SK-N-SH (cell line): Measurements from ENCODE around the gene AGBL2. TPM values are rescaled to one million over a fixed set of nuclear protein-coding genes. Genes with fewer than 3 reads are reported as not detected.

Experiments used
- CTCF ChIA-PET: fragments of 300-600, 350-600 bp; formaldehyde crosslinking; extraction: SDS; loops from one replicate; lab custom pipeline; 2021; lab: Yijun Ruan, JAX
- POLR2A ChIA-PET: fragments of 350-600 bp; sonication (Branson Sonifier 250); formaldehyde crosslinking; extraction: SDS; loops from one replicate; lab custom pipeline; 2020; ENCODE audit warnings: antibody characterized with exemption, inconsistent platforms; lab: Yijun Ruan, JAX
- DNase-seq: peaks from one replicate; pipeline ENCODE4 v3.0.0; 2012
- H2AFZ ChIP-seq: fragments of 200-600 bp; sonication (generic); 2 replicates; pipeline ENCODE4 v1.8.1; 2016; ENCODE audit warnings: antibody characterized with exemption, mild to moderate bottlenecking, low read depth
- H3F3A ChIP-seq: fragments of 200-600 bp; sonication (generic); replicated peaks from 2 replicates; pipeline ENCODE3; 2016; ENCODE audit warnings: antibody characterized with exemption, mild to moderate bottlenecking; ENCODE audit not compliant: insufficient read depth
- H3K27ac ChIP-seq, 2 experiments: fragments of 200-500 bp in 1 of 2; fragments of 200-600 bp in 1 of 2; sonication (Bioruptor generic) in 1 of 2; sonication (generic), shearing (Covaris generic) in 1 of 2; 2 replicates each; pipeline versions ENCODE4 v1.5.1 to v1.6.1; 2014 to 2016; ENCODE audit warnings: low read depth in 2 of 2, inconsistent platforms in 1 of 2, low read length in 1 of 2, mild to moderate bottlenecking in 1 of 2, mixed read lengths in 1 of 2
- H3K27me3 ChIP-seq: fragments of 200-600 bp; sonication (generic), shearing (Covaris generic); 2 replicates; pipeline ENCODE4 v1.6.1; 2016; ENCODE audit warnings: mixed run types; ENCODE audit not compliant: insufficient read depth
- H3K36me3 ChIP-seq, 2 experiments: fragments of 200-500 bp in 1 of 2; fragments of 200-600 bp in 1 of 2; sonication (Bioruptor generic) in 1 of 2; sonication (generic) in 1 of 2; replicated peaks in 1 of 2; 2 replicates each; pipeline versions ENCODE3 to v1.5.1; 2014 to 2016; ENCODE audit warnings: low read length in 1 of 2, mild to moderate bottlenecking in 1 of 2; ENCODE audit not compliant: insufficient read depth in 2 of 2, control insufficient read depth in 1 of 2
- H3K4me1 ChIP-seq, 2 experiments: fragments of 200-500 bp in 1 of 2; fragments of 200-600 bp in 1 of 2; sonication (Bioruptor generic) in 1 of 2; sonication (generic), shearing (Covaris generic) in 1 of 2; 2 replicates each; pipeline versions ENCODE4 v1.5.1 to v1.6.1; 2014 to 2016; ENCODE audit warnings: low read depth in 1 of 2, low read length in 1 of 2, mixed run types in 1 of 2; ENCODE audit not compliant: insufficient read depth in 2 of 2, control insufficient read depth in 1 of 2
- H3K4me2 ChIP-seq: fragments of 200-600 bp; sonication (generic), shearing (Covaris generic); 2 replicates; pipeline ENCODE4 v1.6.1; 2017; ENCODE audit warnings: mixed run types
- H3K4me3 ChIP-seq, 2 experiments: fragments of 200-500 bp in 1 of 2; fragments of 200-600 bp in 1 of 2; sonication (Bioruptor generic) in 1 of 2; sonication (generic), shearing (Covaris generic) in 1 of 2; 2 replicates each; pipeline versions ENCODE4 v1.5.1 to v1.8.1; 2014 to 2016; ENCODE audit warnings: low read depth in 2 of 2, inconsistent platforms in 1 of 2, low read length in 1 of 2, mild to moderate bottlenecking in 1 of 2, mixed read lengths in 1 of 2, moderate library complexity in 1 of 2
- H3K79me2 ChIP-seq: fragments of 200-600 bp; sonication (generic); 2 replicates; pipeline ENCODE4 v1.8.1; 2017; ENCODE audit warnings: mild to moderate bottlenecking; ENCODE audit not compliant: insufficient read depth
- H3K9ac ChIP-seq: fragments of 200-600 bp; sonication (generic); 2 replicates; pipeline ENCODE4 v1.6.1; 2017; ENCODE audit warnings: mixed run types
- H3K9me2 ChIP-seq: fragments of 200-600 bp; sonication (generic); 2 replicates; pipeline ENCODE4 v1.6.1; 2017; ENCODE audit warnings: mixed run types
- H3K9me3 ChIP-seq: fragments of 200-600 bp; sonication (generic); 2 replicates; pipeline ENCODE4 v1.6.1; 2017; ENCODE audit warnings: mixed run types, mild to moderate bottlenecking, moderate library complexity
- H4K20me1 ChIP-seq: fragments of 200-600 bp; sonication (generic); 2 replicates; pipeline ENCODE4 v1.6.1; 2017; ENCODE audit warnings: mild to moderate bottlenecking, mixed run types; ENCODE audit not compliant: insufficient read depth
- CHD2 ChIP-seq: fragments of 150-350 bp; IDR thresholded peaks from 2 replicates; pipeline ENCODE4 v1.6.1; 2018; ENCODE audit warnings: low read length; ENCODE audit not compliant: partially characterized antibody
- ELF1 ChIP-seq: IDR thresholded peaks from 2 replicates; pipeline ENCODE4 v1.4.0; 2012
- FOXJ3 ChIP-seq: sonication (generic); formaldehyde crosslinking; IDR thresholded peaks from 2 replicates; pipeline ENCODE4 v1.5.1; 2020; ENCODE audit warnings: mild to moderate bottlenecking, missing genetic modification reagents
- FOXM1 ChIP-seq: IDR thresholded peaks from 2 replicates; pipeline ENCODE4 v1.4.0; 2012; ENCODE audit warnings: low read depth, mild to moderate bottlenecking
- GABPA ChIP-seq: IDR thresholded peaks from 2 replicates; pipeline ENCODE4 v1.4.0; 2012; ENCODE audit warnings: low read depth, mild to moderate bottlenecking
- GATA2 ChIP-seq: sonication (generic); formaldehyde crosslinking; IDR thresholded peaks from 2 replicates; pipeline ENCODE4 v1.5.0; 2020; ENCODE audit warnings: mild to moderate bottlenecking, missing genetic modification reagents
- MXI1 ChIP-seq: IDR thresholded peaks from 2 replicates; pipeline ENCODE4 v1.6.1; 2012; ENCODE audit warnings: mild to moderate bottlenecking, low read depth, low read length, improper control_type of control experiment
- NRF1 ChIP-seq: IDR thresholded peaks from 2 replicates; pipeline ENCODE4 v1.6.1; 2012; ENCODE audit warnings: low read depth, mild to moderate bottlenecking, low read length
- RAD21 ChIP-seq: IDR thresholded peaks from 2 replicates; pipeline ENCODE4 v1.6.1; 2012; ENCODE audit warnings: mild to moderate bottlenecking, low read length
- SIN3A ChIP-seq: IDR thresholded peaks from 2 replicates; pipeline ENCODE4 v1.6.1; 2012; ENCODE audit warnings: low read depth, mild to moderate bottlenecking, low read length, moderate library complexity, borderline replicate concordance
- TAF1 ChIP-seq: IDR thresholded peaks from 2 replicates; pipeline ENCODE4 v1.6.1; 2012; ENCODE audit warnings: low read depth, mild to moderate bottlenecking, low read length, moderate library complexity, borderline replicate concordance
- TCF12 ChIP-seq: IDR thresholded peaks from 2 replicates; pipeline ENCODE4 v1.4.0; 2012
- YY1 ChIP-seq: IDR thresholded peaks from 2 replicates; pipeline ENCODE4 v1.4.0; 2012; ENCODE audit warnings: low read depth, mild to moderate bottlenecking
- WGBS: methylation state at CpG from one replicate; pipeline ENCODE4 v1.1.6; 2017; ENCODE audit warnings: low lambda C conversion rate; 5-methylcytosine and 5-hydroxymethylcytosine counted together
- polyA plus RNA-seq, 3 experiments: library from polyadenylated mRNA; depleted of rRNA; stranded (reverse); fragments of >200 nt; gene quantifications; 2 replicates each; pipeline ENCODE4 v1.2.3, GENCODE V29; 2012
- TF ChIP-seq, protein P1 (sequence below): IDR thresholded peaks from 2 replicates; pipeline ENCODE4 v1.4.0; 2012; ENCODE audit warnings: low read depth, borderline replicate concordance
- TF ChIP-seq, protein P2 (sequence below): fragments of 200-600 bp; sonication (generic); IDR thresholded peaks from 2 replicates; pipeline ENCODE4 v1.6.1; 2017; ENCODE audit warnings: antibody characterized with exemption, mild to moderate bottlenecking, moderate library complexity

The AGBL2 gene
- polyA plus RNA-seq, 1 of the 3 experiments (the other 2 are of a cell fraction) = 5.5 TPM

DNA sequence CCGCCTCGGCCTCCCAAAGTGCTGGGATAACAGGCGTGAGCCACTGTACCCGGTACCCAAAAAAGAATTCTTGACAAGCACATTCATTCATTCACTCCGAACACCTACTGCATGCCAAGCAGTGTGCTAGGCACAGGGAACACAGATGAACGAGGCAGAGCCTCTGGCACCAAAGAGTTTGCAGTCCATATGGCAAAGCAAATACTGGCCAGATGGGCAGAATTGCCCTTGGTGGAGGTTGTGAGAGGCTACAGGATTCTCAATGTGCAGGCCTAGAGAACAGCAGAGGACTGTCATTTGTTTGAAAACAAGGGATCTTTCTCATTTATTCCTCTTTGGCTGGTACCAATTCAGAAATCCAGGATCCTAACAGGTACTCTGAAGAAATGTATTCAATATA lies 45.3 kb downstream of the AGBL2 start:
- Histone ChIP-seq H4K20me1 (no peaks in the 10 kb centered on the region), H3K27me3 (no peaks in the 10 kb centered on the region), H2AFZ (no peak overlapping the region), H3F3A (no peaks in the 10 kb centered on the region), H3K27ac (no peak overlapping the region), H3K9me3 (no peaks in the 10 kb centered on the region), H3K9ac (no peak overlapping the region), H3K36me3 (no peaks in the 10 kb centered on the region), H3K79me2 (no peaks in the 10 kb centered on the region), H3K4me3 (no peak overlapping the region), H3K4me2 (no peak overlapping the region), H3K4me1 (no peaks in the 10 kb centered on the region), H3K9me2 (no peaks in the 10 kb centered on the region)
- ChIA-PET POLR2A (no interaction called here), CTCF (no interaction called here)
- no peak for DNase-seq
- TF ChIP-seq RAD21 (no peak), NRF1 (no peak)
- 89% methylated on average over 6 of the region's 6 CpGs for WGBS

DNA sequence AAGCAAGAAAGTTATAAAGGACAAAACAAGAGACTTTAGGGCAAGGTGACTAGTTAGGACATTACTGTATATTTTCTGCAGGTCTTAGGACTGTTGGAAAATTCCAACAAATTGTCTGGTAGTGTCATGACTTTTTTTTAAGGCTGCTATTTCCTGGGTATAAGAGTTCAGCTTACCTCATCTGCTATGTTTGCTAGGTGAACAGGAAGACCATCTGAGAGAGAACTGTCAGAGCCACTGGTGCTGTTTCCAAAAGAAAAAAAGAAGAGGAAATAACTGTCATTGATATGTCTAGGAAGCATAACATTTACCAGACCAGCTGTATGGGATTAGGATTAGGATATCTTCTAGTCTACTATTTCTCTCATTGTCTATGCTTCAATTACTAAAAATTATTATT lies 46.5 kb downstream of the AGBL2 start:
- Histone ChIP-seq H3K4me1 (no peaks in the 10 kb centered on the region), H3K27me3 (no peaks in the 10 kb centered on the region), H3F3A (no peaks in the 10 kb centered on the region), H3K36me3 (no peaks in the 10 kb centered on the region), H3K4me2 (no peak overlapping the region), H3K27ac (no peak overlapping the region), H2AFZ (no peak overlapping the region), H3K79me2 (no peaks in the 10 kb centered on the region), H3K9ac (no peak overlapping the region), H3K9me2 (no peaks in the 10 kb centered on the region), H3K4me3 (no peak overlapping the region), H3K9me3 (no peaks in the 10 kb centered on the region), H4K20me1 (no peaks in the 10 kb centered on the region)
- ChIA-PET CTCF (no interaction called here), POLR2A (no interaction called here)
- no peak for DNase-seq
- TF ChIP-seq NRF1 (no peak), TAF1 (no peak), ELF1 (no peak), YY1 (no peak), CHD2 (no peak), TCF12 (no peak), GATA2 (CRISPR knock-in tag) (no peak), FOXJ3 (CRISPR knock-in tag) (no peak)
- TF ChIP-seq, protein P1, sequence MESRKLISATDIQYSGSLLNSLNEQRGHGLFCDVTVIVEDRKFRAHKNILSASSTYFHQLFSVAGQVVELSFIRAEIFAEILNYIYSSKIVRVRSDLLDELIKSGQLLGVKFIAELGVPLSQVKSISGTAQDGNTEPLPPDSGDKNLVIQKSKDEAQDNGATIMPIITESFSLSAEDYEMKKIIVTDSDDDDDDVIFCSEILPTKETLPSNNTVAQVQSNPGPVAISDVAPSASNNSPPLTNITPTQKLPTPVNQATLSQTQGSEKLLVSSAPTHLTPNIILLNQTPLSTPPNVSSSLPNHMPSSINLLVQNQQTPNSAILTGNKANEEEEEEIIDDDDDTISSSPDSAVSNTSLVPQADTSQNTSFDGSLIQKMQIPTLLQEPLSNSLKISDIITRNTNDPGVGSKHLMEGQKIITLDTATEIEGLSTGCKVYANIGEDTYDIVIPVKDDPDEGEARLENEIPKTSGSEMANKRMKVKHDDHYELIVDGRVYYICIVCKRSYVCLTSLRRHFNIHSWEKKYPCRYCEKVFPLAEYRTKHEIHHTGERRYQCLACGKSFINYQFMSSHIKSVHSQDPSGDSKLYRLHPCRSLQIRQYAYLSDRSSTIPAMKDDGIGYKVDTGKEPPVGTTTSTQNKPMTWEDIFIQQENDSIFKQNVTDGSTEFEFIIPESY = no peak

DNA sequence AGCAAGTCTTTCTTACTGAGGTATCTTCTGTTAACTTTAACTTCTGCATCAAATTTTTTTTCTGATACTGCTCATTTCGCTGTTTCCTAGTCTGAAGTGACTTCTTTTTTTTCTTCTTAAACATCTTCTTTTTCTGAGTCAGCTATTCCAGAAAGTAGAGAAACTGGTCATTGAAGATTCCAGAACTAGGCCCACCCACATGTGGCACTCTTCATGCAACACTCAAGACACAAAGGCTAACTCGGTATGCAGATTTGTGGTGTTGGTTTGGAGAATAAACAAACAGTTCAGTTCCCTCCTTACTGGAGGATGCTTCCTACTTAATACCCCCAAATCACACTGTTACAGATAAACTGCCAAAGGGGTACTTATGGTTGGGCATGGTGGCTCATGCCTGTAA lies 47.6 kb downstream of the AGBL2 start:
- H4K20me1 ChIP-seq = no peaks in the 10 kb centered on the region
- H2AFZ ChIP-seq = no peak overlapping the region
- H3K4me3 ChIP-seq = no peak overlapping the region
- H3K27me3 ChIP-seq = no peaks in the 10 kb centered on the region
- H3F3A ChIP-seq = peaks cover 4% of the 10 kb centered on the region
- WGBS = 98% methylated on average over 2 of the region's 2 CpGs
- no peaks in the 10 kb centered on the region for H3K36me3 ChIP-seq
- no peaks in the 10 kb centered on the region for H3K9me3 ChIP-seq
- ChIA-PET POLR2A (no interaction called here), CTCF (no interaction called here)
- H3K79me2 ChIP-seq = no peaks in the 10 kb centered on the region
- no peak overlapping the region for H3K9ac ChIP-seq
- H3K9me2 ChIP-seq = no peaks in the 10 kb centered on the region
- H3K4me2 ChIP-seq = no peak overlapping the region
- no peak overlapping the region for H3K27ac ChIP-seq
- DNase-seq = no peak
- TF ChIP-seq SIN3A = no peak
- no peak for TF ChIP-seq GABPA
- TF ChIP-seq FOXM1 = no peak
- no peak for TF ChIP-seq FOXJ3 (CRISPR knock-in tag)
- TF ChIP-seq MXI1 = no peak
- TF ChIP-seq CHD2 = no peak
- TF ChIP-seq RAD21 = no peak
- TF ChIP-seq, protein P2, sequence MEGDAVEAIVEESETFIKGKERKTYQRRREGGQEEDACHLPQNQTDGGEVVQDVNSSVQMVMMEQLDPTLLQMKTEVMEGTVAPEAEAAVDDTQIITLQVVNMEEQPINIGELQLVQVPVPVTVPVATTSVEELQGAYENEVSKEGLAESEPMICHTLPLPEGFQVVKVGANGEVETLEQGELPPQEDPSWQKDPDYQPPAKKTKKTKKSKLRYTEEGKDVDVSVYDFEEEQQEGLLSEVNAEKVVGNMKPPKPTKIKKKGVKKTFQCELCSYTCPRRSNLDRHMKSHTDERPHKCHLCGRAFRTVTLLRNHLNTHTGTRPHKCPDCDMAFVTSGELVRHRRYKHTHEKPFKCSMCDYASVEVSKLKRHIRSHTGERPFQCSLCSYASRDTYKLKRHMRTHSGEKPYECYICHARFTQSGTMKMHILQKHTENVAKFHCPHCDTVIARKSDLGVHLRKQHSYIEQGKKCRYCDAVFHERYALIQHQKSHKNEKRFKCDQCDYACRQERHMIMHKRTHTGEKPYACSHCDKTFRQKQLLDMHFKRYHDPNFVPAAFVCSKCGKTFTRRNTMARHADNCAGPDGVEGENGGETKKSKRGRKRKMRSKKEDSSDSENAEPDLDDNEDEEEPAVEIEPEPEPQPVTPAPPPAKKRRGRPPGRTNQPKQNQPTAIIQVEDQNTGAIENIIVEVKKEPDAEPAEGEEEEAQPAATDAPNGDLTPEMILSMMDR = no peak
- TF ChIP-seq, protein P1 = no peak
- no peaks in the 10 kb centered on the region; a peak in 1 of 4 replicates for H3K4me1 ChIP-seq
